OCI-LY1 (cell line): ENCODE results near the gene VDR.

ENCODE experiments used
- EZH2 ChIP-seq: fragments of 200-600 bp; sonication (generic), shearing (Covaris generic); IDR thresholded peaks from 2 replicates; pipeline ENCODE4 v1.8.0; 2017; ENCODE audit warnings: borderline replicate concordance, mixed run types, mild to moderate bottlenecking, antibody characterized with exemption, low read length, moderate library complexity, mixed read lengths
- TF ChIP-seq, protein P1 (sequence below): fragments of 200-600 bp; sonication (generic), shearing (Covaris generic); IDR thresholded peaks from 2 replicates; pipeline ENCODE4 v1.5.1; 2017; ENCODE audit warnings: mild to moderate bottlenecking, antibody characterized with exemption, low read length, moderate library complexity, mixed read lengths

DNA sequence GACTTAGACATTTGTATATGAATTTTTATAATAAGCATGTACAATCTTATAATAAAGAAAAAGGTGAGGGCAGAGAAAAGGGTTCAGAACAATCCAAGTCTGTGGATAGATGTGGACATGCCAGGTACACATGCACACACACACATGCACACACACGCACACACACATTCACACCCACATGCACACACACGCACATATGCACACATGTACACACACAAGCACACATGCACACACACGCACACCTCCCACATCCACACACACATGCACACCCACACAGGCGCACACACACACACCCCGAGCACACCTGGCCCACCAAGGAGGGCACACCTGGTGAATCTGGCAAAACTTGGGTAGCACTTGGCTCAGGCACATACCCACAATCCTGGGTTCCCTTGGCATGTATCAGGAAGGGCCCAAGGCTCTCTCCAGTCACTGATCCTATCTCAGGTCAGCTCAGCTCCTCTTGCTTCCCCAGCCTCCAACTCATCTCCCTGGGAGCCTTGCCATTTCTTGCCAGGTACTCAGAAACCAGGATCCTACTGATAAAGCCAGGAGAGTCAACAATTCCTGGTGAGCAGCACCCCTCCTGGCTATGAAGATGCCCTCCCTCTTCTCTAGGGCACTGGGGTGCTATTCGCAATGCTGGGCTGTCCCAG, 40.0 kb upstream of the VDR start:
- TF ChIP-seq, protein P1, sequence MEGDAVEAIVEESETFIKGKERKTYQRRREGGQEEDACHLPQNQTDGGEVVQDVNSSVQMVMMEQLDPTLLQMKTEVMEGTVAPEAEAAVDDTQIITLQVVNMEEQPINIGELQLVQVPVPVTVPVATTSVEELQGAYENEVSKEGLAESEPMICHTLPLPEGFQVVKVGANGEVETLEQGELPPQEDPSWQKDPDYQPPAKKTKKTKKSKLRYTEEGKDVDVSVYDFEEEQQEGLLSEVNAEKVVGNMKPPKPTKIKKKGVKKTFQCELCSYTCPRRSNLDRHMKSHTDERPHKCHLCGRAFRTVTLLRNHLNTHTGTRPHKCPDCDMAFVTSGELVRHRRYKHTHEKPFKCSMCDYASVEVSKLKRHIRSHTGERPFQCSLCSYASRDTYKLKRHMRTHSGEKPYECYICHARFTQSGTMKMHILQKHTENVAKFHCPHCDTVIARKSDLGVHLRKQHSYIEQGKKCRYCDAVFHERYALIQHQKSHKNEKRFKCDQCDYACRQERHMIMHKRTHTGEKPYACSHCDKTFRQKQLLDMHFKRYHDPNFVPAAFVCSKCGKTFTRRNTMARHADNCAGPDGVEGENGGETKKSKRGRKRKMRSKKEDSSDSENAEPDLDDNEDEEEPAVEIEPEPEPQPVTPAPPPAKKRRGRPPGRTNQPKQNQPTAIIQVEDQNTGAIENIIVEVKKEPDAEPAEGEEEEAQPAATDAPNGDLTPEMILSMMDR: no peak
- TF ChIP-seq EZH2: no peak
